HG02981 (cell line): ENCODE data around the gene ZMAT2.
A peak's percentile ranks its signal among the peaks of the same experiment; 100 is the strongest.
"Not testable (repeated sequence)": the region's sequence is repeated elsewhere in the genome, so short reads cannot be mapped to it uniquely, and the experiment has no call there.

Experiments
- ATAC-seq: cut with Tn5 transposase; IDR thresholded peaks from one replicate; pipeline ENCODE4 v1.9.1; 2021; ENCODE audit warnings: mild to moderate bottlenecking, moderate library complexity; ENCODE audit not compliant: unreplicated experiment

Gene ZMAT2

DNA sequence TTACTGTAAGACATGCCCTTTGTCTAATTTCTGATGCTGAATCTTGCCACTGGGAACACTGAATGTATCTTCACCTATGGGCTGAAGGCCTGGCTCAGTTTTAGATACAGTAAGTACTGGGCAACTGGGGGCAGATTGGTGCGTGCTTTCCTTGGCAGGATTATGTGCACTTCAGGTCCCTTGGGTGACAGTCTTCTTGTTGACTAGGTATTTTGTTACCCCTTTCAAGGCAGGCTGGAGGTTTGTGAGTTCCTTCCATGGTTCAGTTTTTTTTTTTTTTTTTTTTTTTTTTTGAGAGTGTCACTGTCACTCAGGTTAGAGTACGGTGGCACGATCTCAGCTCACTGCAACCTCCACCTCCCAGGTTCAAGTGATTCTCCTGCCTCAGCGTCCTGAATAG lies 7.6 kb downstream of the ZMAT2 start:
- no peak for ATAC-seq

GRCh38 chr5:140708787-140709186 lies 8.5 kb downstream of the ZMAT2 start:
- ATAC-seq = not testable (repeated sequence)

DNA sequence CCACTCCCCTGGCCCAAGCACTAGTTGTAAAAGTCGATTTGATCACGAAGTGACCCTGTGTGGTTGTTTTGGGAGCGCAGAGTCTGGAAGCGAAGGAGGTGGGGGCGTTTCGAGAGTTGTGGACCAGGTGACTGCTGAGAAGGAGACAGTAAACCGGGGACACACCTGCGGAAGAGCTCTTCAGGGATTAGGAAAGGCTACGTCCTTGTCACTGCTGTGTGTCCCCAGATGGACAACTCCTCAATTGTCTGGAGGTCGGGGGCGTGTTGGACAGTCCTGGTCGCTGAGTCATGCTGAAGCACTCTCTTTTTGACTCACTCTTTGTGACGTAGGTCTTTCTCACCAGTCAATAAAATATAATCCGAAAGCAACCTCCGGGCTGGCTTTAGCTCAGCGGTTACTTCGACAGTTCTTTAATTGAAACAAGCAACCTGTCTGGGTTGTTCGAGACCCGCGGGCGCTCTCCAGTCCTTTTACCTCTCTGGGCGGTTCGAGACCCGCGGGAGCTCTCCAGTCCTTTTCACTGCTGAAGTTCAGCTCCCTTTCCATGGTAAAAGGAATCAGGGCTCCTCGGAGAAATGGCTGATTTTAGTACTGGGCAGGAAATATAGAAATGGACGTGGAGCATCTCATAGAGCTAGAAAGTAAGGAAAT lies 10.8 kb downstream of the ZMAT2 start:
- ATAC-seq = peak; percentile 90

DNA sequence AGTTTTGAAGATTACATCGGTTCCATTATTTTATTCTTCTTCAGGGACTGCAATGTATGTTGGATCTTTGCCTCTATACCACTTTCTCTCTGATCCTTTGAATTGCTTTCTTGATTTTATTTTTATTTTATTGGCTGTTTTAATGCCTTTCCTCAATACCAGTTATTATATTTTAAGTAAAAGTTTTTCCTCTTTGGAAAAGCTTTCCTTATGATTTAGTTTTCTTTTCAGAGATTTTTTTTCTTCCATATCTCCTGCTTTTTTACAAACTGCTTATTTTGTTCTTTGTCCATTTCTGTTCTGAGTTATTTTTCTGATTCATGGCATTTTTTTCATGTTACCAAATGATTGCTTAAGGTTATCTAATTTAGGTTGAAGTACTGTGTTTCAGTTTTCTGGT lies 11.5 kb downstream of the ZMAT2 start:
- no peak for ATAC-seq

DNA sequence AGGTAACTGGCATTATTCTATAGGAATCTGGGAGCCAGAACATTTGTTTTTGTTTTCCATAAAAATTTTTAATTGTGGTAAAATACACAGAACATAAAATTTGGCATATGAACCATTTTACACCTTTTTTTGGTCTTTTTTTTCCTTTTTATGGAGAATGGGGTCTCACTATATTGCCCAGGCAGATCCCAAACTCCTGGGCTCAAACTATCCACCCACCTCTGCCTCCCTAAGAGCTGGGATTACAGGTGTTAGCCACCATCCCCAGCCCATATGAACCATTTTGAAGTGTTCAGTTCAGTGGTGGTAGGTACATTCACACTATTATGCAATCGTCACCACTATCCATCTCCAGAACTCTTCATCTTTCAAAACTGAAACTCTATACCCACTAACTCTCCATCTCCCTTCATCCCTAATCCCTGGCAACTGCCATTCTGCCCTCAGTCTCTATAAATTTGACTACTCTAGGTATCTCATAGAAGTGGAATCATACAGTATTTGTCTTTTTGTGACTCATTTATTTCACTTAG lies 13.4 kb downstream of the ZMAT2 start:
- no peak for ATAC-seq

DNA sequence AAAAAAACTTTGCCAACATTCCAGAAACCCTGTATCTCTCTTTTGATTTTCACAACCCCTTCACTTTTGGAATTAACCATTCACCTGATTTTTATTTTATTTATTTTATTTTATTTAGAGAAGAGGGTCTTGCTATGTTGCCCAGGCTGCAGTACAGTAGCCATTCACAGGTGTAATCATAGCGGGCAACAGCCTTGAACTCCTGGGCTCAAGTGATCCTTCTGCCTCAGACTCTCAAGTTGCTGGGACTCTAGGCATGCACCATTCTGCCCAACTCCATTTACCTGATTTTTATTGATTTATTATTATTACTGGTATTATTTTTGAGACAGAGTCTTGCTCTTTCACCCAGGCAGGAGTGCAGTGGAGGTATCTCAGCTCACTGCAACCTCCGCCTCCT lies 16.0 kb downstream of the ZMAT2 start:
- not testable (repeated sequence) for ATAC-seq

- no peak for ATAC-seq
Observed at GRCh38 chr5:140718266-140718592, 18.0 kb downstream of the ZMAT2 start.

- not testable (repeated sequence) for ATAC-seq
Observed at GRCh38 chr5:140720738-140721137, 20.5 kb downstream of the ZMAT2 start.

DNA sequence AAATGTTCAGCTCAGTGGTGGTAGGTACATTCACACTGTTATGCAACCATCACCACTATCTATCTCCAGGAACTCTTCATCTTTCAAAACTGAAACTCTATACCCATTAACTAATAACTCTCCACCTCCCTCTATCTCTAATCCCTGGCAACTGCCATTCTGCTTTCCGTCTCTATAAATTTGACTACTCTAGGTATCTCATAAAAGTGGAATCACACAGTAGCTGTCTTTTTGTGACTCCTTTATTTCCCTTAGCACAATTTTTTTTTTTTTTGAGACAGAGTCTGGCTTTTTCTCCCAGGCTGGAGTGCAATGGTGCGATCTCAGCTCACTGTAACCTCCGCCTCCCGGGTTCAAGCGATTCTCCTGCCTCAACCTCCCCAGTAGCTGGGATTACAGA lies 21.1 kb downstream of the ZMAT2 start:
- ATAC-seq = not testable (repeated sequence)

DNA sequence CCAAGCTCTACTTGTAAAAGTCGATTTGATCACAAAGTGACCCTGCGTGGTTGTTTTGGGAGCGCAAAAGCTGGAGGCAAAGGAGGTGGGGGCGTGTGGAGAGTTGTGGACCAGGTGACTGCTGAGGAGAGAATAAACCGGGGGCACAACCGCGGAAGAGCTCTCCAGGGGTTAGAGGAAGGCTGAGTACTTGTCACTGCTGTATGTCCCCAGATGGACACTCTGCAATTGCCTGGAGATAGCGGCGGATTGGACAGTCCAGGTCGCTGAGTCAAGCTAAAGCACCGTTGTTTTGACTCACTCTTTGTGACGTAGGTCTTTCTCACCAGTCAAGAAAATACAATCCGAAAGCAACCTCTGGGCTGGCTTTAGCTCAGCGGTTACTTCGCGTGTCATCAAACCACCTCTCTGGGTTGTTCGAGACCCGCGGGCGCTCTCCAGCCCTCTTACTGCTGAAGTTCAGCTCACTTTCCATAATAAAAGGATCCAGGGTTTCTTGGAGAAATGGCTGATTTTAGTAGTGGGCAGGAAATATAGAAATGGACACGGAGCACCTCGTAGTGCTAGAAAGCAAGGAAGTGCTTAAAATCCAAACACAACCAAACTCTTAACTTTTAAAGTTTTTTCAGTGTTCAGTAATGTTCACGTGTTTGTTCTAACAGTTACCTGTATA lies 25.7 kb downstream of the ZMAT2 start:
- ATAC-seq = peak; percentile 84

DNA sequence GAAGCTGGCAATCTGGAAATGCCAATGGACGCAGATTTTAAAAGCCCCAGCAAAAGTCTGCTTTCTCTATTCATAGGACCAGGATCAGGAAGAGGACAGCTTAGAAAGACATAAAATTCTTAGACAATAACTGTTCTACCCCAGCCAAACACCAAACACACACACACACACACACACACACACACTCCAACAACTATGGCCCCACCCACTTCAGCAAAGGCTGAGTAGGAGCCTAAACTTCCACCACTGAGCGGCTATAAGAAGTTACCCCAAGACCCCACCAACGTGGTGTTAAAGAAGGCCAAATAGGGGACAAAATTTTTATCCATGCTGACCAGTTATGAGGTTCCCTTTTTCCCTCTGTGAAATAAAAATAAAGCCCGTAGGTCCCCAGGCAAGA lies 32.9 kb downstream of the ZMAT2 start:
- ATAC-seq = no peak

DNA sequence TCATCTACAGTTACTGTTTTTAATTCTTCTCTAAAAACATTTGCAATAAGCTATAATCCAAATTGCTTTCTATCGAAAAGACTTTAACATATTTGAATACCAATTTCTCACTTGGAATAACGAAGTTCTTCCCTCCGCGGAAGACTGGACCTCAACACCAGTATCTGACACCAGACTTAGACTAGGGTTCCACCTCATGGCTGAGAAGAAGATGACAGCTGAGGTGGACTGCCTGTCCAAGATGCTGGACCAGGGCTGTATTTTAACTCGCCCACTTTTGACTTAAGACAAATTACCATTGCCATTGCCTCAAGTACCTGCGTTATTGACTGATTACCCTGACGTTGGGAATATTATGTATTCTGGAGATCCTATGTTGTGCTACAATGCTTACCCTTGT lies 34.1 kb downstream of the ZMAT2 start:
- ATAC-seq = no peak

DNA sequence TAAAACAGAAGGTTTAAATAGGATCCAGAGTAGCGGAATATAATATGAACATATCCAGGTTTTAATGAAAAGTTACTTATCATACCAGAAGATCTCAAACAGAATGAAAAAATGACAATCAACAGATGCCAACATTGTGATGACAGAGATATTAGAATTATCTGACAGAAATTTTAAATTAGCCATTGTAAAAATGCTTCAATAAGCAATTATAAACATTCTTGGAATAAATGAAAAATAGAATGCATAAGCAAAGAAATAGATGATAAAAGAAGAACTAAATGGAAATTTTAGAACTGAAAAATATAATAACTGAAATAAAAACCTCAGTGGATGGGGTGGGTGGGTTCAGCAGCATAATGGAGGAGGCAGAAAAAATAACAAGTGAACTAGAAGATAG lies 37.2 kb downstream of the ZMAT2 start:
- ATAC-seq = no peak

DNA sequence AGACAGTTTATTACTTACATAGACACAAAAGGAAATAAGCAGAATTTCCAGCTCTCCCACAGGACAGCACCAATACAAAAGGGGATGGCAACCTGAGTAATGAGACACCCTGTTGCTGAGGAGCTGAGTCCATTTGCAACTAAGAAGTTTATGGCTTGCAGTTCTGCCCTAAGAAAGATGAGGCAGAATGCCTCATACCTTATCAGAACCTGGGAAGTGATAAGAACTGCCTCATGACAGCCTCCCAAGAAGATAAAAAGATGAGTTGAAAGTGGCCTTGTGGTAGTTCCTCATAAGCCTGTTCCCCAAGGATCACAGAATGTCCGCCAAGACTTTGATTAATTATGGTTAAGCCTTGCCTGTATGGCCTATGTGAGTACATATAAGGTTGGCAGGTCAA lies 41.7 kb downstream of the ZMAT2 start:
- ATAC-seq = no peak

- no peak for ATAC-seq
Observed at GRCh38 chr5:140753561-140753960, 53.3 kb downstream of the ZMAT2 start.
